AG04449 (cell line): ENCODE data around the gene TIMM17B.

Experiments used
- CTCF ChIA-PET: fragments of 350-600 bp; formaldehyde crosslinking; extraction: SDS; loops from one replicate; lab custom pipeline; 2021; ENCODE audit warnings: antibody characterized with exemption; lab: Yijun Ruan, JAX
- POLR2A ChIA-PET: fragments of 400-600, 350-600 bp; formaldehyde crosslinking; extraction: SDS; loops from one replicate; lab custom pipeline; 2020; ENCODE audit warnings: antibody characterized with exemption, inconsistent platforms; lab: Yijun Ruan, JAX
- DNase-seq: peaks from one replicate; pipeline ENCODE4 v3.0.0-alpha.2; 2010; ENCODE audit warnings: low read depth, low spot score
- H3K4me3 ChIP-seq: 2 replicates; pipeline ENCODE4 v1.5.1; 2011; ENCODE audit warnings: low read depth, mild to moderate bottlenecking, control low read depth, low read length
- CTCF ChIP-seq: IDR thresholded peaks from one replicate; pipeline ENCODE4 v1.5.1; 2011; ENCODE audit warnings: mild to moderate bottlenecking, moderate library complexity, low read length, control low read depth, inconsistent platforms; ENCODE audit not compliant: insufficient read depth; ENCODE audit errors: missing control alignments

Gene TIMM17B

DNA sequence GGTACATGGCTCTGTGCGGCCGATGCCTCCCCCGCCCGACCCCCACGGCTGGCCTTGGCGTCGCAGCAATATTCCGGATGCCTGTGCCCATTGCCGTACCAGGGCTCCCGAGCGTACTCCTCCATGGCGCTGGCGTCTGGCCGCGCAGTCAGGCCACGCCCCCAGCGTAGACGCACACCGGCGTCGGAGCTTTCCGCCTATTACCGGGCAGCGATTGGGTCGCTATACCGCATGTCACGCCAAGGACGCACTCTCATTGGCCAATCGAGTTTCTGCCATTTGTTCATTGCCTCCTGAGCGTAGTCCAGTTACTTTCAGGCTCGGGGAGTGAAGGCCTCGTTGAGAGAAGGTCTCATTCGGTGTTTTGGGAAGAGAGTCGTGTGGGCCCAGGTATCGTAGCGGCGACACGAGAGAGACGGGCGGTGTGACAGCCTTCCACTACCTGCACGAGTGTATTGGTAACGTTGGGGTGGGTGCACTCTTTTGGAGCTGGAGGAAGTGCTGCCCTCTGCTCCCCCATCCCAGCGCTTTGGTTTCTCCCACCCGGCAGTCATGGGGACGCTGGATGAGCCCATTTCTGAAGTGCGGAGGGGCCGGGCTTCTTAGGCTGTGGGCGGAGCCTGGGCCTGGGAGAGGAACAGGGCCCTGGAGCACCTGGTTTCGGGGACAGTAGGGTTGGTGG lies at the start of gene TIMM17B, which contains the start of gene PQBP1:
TSS of gene TIMM17B (minus strand) at position 144 of the 682 bp plus-strand sequence. CDS start at position 125, 19 bp downstream.
TSS of gene PQBP1 (plus strand) at position 306 of the 682 bp plus-strand sequence. CDS start 580 bp downstream, outside the sequence.
- no peak for TF ChIP-seq CTCF
- H3K4me3 ChIP-seq, result peak within 1 kb of the TSS; percentile 77

GRCh38 chrX:48945517-48946348 lies 48.2 kb upstream of the TIMM17B start:
- peak; percentile 70 for TF ChIP-seq CTCF
- H3K4me3 ChIP-seq, result no peak overlapping the region
- no peak for DNase-seq
- CTCF ChIA-PET, result interaction anchor here (0.6 to 2.7 kb wide), 8 partner anchors 10 to 368 kb away, joined by 3 to 17 read pairs (median 3); no protein-coding TSS in a partner anchor
- POLR2A ChIA-PET, result no interaction called here

More for the DNA sequence above, at the start of gene TIMM17B, which contains the start of gene PQBP1:
- CTCF ChIA-PET, result no interaction called here
- POLR2A ChIA-PET, result interaction anchor here (0.6 to 1.3 kb wide), 6 partner anchors 14 to 201 kb away, joined by 3 to 6 read pairs (median 3); partner anchors contain the start of genes SLC35A2 and SUV39H1
- DNase-seq, result peak; percentile 81

- no peak for TF ChIP-seq CTCF
- DNase-seq, result no peak
- ChIA-PET CTCF (interaction anchor here (0.7 to 1.9 kb wide), 3 partner anchors 13 to 295 kb away, joined by 3 to 7 read pairs (median 5); no protein-coding TSS in a partner anchor), POLR2A (no interaction called here)
- H3K4me3 ChIP-seq, result no peak overlapping the region
Measured at GRCh38 chrX:48942895-48943294, 45.3 kb upstream of the TIMM17B start.

DNA sequence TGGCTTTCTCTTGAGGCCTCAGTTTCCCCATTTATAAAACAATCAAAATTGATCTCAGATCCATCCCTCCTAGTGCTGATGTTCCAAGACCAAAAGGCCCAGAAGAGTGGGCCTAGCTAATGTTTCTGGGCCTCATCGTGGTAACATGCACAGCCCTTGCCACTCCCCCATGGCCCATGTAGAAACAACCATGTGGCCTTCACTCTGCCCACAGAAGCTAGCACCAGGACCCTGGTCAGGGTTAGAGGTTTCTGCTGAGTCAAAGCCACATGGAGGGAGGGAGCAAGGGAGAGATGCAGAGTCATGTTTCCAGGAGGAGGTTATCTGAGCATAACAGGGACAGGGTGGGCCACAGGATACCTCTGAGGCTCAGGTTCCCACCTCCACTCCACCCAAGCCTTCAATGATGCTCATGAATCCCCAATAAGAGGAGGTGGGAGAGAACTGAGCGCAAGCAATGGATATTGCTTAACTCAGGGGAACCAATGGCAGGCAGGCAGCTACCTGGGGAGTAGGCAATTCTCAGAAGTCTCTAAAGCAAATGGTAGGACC lies 42.9 kb upstream of the TIMM17B start:
- no peak overlapping the region for H3K4me3 ChIP-seq
- no peak for DNase-seq
- ChIA-PET CTCF (no interaction called here), POLR2A (no interaction called here)
- no peak for TF ChIP-seq CTCF

- POLR2A ChIA-PET, result no interaction called here
- no peak for DNase-seq
- TF ChIP-seq CTCF, result no peak
- no peak overlapping the region for H3K4me3 ChIP-seq
- CTCF ChIA-PET, result no interaction called here
Measured at GRCh38 chrX:48939524-48940228, 42.1 kb upstream of the TIMM17B start.
